Ascending aorta (tissue), 2 donors: ENCODE results near the gene PFKP. TPM values are rescaled to one million over a fixed set of nuclear protein-coding genes. Genes with fewer than 3 reads are reported as not detected.

Experiments
- DNase-seq, 2 donors: peaks; one replicate each; pipeline ENCODE4 v3.0.0-alpha.2; 2019; ENCODE audit warnings: low spot score in 2 of 2
- H3K27ac ChIP-seq, 2 donors: fragments of 200-600 bp; sonication (generic); one replicate each; pipeline ENCODE4 v1.5.1; 2016 to 2017; ENCODE audit warnings: mild to moderate bottlenecking in 1 of 2
- H3K27me3 ChIP-seq: fragments of 200-600 bp; sonication (generic); one replicate; pipeline ENCODE4 v1.5.1; 2017
- H3K36me3 ChIP-seq, 2 donors: fragments of 200-600 bp; sonication (generic); one replicate each; pipeline ENCODE4 v1.5.1; 2016
- H3K4me1 ChIP-seq, 2 donors: fragments of 200-600 bp; sonication (generic); one replicate each; pipeline ENCODE4 v1.5.1; 2016 to 2017; ENCODE audit warnings: mild to moderate bottlenecking in 1 of 2
- H3K4me3 ChIP-seq, 2 donors: fragments of 200-600 bp; sonication (generic); one replicate each; pipeline ENCODE4 v1.5.1; 2016 to 2017; ENCODE audit warnings: mild to moderate bottlenecking in 1 of 2
- H3K9me3 ChIP-seq, 2 donors: fragments of 200-600 bp; sonication (generic); one replicate each; pipeline ENCODE4 v1.5.1; 2016
- intact Hi-C: fragments of 100-400 bp; cut with DNase I; formaldehyde crosslinking; loops from one replicate; pipeline ENCODE4 v1.15.1; 2023
- total RNA-seq: library from RNA; depleted of rRNA; stranded (reverse); fragments of >200 nt; gene quantifications from one replicate; pipeline ENCODE4 v1.1.0, GENCODE V29; 2016
- TF ChIP-seq, protein P1 (sequence below), 3 experiments: fragments of 200-600 bp in 2 of 3; fragments of 450-650 bp in 1 of 3; sonication (generic) in 2 of 3; IDR thresholded peaks; one replicate each; pipeline ENCODE4 v1.5.1; 2016 to 2019; ENCODE audit warnings: antibody characterized with exemption in 3 of 3, mild to moderate bottlenecking in 1 of 3, moderate library complexity in 1 of 3

PFKP gene
- total RNA-seq, 1 donor from 2014 or later, result 197 TPM

DNA sequence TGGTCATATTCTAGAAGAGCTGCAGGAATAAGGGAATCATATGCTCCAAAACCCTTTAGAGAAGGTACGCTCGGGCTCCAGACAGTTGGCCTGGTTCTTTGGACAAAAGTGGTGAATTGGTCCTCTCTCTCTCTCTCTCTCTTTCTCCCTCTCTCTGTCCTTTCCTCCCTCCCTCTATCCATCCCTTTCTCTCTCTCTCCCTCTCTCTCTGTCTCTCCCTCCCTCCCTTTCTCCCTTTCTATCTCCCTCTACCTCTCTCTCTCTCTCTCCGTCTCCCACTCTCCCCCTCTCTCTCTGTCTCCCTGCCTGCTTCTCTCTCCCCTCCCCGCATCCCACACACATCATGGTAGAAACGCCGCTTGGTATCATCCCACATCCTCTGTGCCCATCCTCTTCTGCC is 19.8 kb upstream of the PFKP start:
- Histone ChIP-seq H3K4me1 (peaks cover 8 to 27% of the 10 kb centered on the region in 2 donors), H3K27me3 (no peaks in the 10 kb centered on the region), H3K27ac (peak overlapping the region; percentile 58 to 91), H3K36me3 (no peaks in the 10 kb centered on the region), H3K4me3 (peak overlapping the region in 1 of 2 donors; percentile 53), H3K9me3 (no peaks in the 10 kb centered on the region)
- intact Hi-C loops, result loop anchor here (5.0 kb wide), 1 partner anchor 45 kb away; no protein-coding TSS in a partner anchor
- TF ChIP-seq, protein P1, sequence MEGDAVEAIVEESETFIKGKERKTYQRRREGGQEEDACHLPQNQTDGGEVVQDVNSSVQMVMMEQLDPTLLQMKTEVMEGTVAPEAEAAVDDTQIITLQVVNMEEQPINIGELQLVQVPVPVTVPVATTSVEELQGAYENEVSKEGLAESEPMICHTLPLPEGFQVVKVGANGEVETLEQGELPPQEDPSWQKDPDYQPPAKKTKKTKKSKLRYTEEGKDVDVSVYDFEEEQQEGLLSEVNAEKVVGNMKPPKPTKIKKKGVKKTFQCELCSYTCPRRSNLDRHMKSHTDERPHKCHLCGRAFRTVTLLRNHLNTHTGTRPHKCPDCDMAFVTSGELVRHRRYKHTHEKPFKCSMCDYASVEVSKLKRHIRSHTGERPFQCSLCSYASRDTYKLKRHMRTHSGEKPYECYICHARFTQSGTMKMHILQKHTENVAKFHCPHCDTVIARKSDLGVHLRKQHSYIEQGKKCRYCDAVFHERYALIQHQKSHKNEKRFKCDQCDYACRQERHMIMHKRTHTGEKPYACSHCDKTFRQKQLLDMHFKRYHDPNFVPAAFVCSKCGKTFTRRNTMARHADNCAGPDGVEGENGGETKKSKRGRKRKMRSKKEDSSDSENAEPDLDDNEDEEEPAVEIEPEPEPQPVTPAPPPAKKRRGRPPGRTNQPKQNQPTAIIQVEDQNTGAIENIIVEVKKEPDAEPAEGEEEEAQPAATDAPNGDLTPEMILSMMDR (IDR thresholded peaks at IDR 0.05), result no peak
- DNase-seq, result no peak

DNA sequence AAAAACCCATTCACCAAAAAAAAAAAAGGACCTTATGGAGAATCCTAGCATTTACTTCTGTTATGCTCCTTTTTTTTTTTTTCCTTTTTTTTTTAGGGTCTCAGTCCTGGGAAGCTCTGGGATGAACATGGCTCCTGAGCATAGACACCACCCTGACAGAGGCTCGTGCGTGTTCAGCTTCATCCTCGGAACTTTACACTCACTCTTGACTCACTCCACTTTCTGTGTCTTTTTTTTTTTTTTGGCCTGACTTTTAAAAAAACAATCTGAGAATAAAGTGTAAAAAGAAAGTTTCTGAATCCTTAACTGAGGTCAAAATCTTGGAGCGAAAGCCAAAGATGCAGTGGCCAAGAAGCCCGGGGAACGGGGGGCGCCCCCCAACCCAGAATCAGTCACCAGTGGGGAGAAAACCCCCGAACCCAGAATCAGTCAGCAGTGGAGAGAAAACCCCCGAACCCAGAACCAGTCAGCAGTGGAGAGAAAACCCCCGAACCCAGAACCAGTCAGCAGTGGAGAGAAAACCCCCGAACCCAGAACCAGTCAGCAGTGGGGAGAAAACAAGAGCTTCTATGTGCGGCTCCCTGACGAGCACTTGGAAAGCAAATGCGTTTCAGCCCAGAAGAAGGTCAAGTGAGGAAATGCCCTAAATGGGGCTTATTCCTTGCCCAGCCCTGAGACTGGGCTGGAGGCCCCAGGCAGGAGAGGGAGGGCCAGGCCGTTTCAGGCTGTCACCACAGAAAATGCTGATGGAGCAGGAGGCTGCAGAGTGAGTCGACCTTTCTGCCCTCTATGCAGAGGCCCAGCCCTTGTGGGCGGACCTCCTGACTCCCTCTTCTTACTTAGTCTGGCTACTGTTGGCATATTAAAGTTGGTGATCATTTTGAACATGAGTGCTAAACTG is 19.0 kb upstream of the PFKP start:
- no peaks in the 10 kb centered on the region for H3K36me3 ChIP-seq
- H3K4me3 ChIP-seq, result peak overlapping the region in 1 of 2 donors; percentile 53
- TF ChIP-seq, protein P1 (IDR thresholded peaks at IDR 0.05), result no peak
- DNase-seq, result peak in 1 of 2 donors; percentile 79
- no peaks in the 10 kb centered on the region for H3K9me3 ChIP-seq
- intact Hi-C loops, result loop anchor here (5.0 kb wide), 1 partner anchor 44 kb away; no protein-coding TSS in a partner anchor
- peak overlapping the region; percentile 58 to 91 for H3K27ac ChIP-seq
- H3K27me3 ChIP-seq, result no peaks in the 10 kb centered on the region
- H3K4me1 ChIP-seq, result peaks cover 8 to 27% of the 10 kb centered on the region in 2 donors

DNA sequence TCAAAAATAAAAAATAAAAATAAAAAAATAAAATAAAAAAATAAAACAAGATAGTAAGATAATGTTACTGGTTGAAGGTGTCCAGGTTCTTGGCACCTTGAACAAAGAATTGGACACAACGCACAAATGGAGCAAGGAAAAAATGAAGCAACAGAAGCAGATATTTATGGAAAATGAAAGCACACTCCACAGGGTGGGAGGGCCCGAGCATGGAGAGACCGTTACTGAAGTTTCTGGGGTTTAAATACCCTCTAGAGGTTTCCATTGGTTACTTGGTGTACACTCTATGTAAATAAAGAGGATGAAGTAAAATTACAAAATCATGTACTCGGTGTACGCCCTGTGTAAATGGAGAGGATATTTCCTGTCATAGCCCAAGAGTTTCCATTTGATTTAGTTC is 15.7 kb upstream of the PFKP start:
- TF ChIP-seq, protein P1 (IDR thresholded peaks at IDR 0.05), result no peak
- Histone ChIP-seq H3K4me3 (no peak overlapping the region), H3K9me3 (no peaks in the 10 kb centered on the region), H3K27me3 (no peaks in the 10 kb centered on the region), H3K27ac (no peak overlapping the region), H3K4me1 (peaks cover 0 to 11% of the 10 kb centered on the region in 2 donors), H3K36me3 (no peaks in the 10 kb centered on the region)
- intact Hi-C loops, result no loop called here
- no peak for DNase-seq

DNA sequence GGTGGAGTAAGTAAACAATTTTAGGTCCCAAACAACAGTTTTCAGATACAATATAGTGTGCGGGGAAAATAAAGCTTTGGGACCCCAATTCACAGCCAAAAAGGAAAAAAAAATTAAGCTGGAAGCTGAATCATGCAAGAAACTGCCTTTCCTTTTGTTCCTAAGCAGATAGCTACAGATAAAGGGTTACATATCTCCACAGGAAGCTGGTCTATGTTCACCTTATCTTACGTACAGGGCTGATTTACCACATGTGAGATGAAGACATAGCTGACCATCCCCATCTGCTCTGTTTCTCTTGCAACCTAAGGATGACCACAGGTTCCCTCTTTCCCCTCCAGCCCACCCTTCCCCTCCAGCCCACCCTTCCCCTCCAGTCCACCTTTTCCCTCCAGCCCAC is 14.2 kb upstream of the PFKP start:
- no peaks in the 10 kb centered on the region for H3K27me3 ChIP-seq
- TF ChIP-seq, protein P1 (IDR thresholded peaks at IDR 0.05), result no peak
- no peaks in the 10 kb centered on the region for H3K9me3 ChIP-seq
- H3K36me3 ChIP-seq, result no peaks in the 10 kb centered on the region
- H3K4me3 ChIP-seq, result no peak overlapping the region
- no peak for DNase-seq
- intact Hi-C loops, result no loop called here
- no peak overlapping the region for H3K27ac ChIP-seq
- H3K4me1 ChIP-seq, result no peaks in the 10 kb centered on the region

DNA sequence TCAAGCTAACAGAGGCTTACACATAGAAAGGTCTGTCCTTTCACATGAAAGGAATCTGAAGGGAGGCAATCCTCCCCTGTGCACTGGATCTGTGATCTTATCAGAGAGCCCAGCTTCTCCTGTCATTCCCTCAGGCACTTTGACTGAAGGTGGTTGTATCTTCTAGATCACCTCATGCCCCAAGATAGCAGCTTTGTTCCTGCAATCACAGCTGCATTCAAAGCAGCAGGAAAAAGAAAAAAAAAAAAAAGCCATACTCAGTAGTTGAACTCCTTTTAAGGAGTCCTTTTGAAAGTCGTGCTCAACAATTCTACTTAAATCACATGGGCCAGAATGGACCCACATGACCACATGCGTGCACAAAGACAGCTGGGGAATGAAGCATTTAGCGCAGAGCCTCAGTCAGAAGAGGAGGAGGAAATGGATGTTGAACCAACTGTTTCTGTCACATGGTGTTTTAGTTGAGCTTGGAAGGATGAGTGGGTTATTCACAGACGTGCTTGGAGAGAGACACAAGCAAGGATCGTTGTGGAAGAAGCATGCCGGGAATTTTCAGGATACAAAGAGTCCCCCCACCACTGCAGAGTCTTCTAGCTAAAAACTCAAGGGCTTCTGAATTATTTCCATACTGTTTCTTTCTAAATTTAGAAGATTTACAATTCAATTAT is 13.0 kb upstream of the PFKP start:
- Histone ChIP-seq H3K9me3 (no peaks in the 10 kb centered on the region), H3K36me3 (no peaks in the 10 kb centered on the region), H3K4me3 (no peak overlapping the region), H3K4me1 (no peaks in the 10 kb centered on the region), H3K27me3 (no peaks in the 10 kb centered on the region), H3K27ac (peak overlapping the region in 1 of 2 donors; percentile 13)
- DNase-seq, result no peak
- intact Hi-C loops, result no loop called here
- TF ChIP-seq, protein P1 (IDR thresholded peaks at IDR 0.05), result no peak
